GM21367 (cell line): ENCODE results near the gene TEKT5.

ENCODE experiments used
- ATAC-seq: cut with Tn5 transposase; IDR thresholded peaks from one replicate; pipeline ENCODE4 v1.9.1; 2021; ENCODE audit not compliant: unreplicated experiment

The TEKT5 gene

DNA sequence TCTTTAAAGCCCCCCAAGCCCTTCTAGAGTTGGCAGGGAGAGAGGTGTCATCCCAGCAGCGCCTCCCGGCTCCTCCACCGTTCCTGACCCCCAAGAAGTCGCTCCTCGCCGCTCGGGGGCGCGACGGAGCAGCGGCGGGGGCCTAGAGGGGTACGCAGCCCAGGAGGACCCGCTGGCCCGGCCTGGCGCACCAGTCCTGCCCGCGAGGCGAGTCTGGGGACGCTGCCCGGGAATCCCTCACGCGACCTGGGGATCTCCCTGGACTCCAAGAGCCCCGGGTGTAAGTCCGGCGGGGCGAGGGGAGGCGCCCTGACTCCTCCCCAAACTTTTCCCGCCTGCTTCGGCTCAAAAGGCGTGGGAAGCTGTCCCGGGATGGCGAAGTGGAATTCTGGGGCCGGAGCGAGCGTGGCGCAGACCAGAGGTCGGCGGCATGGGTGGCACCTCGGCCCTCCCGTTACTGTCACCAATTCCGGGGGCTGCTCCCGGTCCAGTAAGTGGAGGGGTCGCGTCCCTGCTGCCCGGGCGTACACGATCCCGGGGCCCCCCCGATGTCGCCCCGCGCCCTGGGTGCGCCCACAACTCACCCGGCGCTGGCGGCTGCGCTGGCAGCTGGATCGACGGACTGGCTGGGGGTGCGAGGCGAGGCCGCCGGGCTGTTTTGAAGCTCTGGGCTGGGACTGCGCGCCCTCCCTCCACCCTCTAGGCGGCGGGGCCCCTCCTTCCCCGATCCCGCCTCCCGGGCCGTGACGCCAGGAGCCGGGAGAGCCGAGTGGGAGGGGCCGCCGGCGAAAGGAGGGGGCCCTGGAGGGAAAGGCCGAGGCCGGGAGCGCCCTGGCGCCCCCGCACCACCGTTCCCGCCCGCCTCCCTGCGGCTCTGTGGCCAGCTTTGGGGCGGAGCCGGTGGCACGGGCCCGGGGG is 114.5 kb downstream of the TEKT5 start, which contains the start of gene EMP2:
Gene EMP2, minus strand, starts transcription at position 634 of the 918 bp plus-strand sequence. CDS start 32,981 bp downstream, outside the sequence.
- no peak for ATAC-seq

GRCh38 chr16:10579575-10579964 is 115.2 kb downstream of the TEKT5 start:
- ATAC-seq = no peak

DNA sequence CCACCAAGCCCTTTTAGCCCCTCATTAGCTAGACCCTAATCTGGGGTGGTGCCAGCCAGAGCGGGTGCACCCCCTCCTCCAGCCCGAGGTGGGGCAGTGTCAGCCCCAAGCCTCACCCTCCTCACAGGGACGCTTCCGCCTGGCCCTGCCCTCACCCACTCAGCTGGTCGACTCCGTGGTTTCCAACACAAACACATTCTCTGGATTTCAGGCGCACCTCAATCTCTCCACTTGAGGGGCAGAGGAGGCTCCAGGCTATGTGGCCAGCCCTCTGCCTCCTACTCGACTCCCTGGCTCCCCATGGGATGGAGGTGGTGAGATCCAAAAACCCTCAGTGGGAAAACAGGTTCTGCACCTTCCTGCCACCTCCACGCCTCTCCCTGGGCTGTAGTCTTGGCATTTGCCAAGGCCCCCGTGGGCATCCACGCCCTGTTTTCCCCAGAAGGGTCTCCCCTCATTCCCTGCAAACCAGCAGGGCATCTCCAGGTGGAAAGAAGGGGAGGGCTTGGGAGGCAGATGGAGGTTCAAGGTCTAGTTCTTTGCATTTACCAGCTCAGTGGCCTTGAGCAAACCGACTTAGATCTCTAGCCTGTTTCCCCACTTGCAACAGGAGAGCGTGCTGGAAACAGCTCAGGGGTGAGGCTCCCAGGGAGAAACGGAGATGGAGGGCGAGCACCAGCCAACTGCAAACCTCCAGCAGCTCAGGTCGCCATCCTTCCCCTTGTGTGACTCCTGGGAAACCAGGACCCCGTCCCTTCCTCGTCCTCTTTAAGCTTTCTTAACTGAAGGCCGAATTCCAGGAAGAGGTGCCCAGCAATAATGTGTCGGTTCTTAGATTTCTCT is 116.0 kb downstream of the TEKT5 start:
- ATAC-seq = no peak
